Uterus (tissue), 4 donors: ENCODE data around the gene CASK. TPM values are rescaled to one million over a fixed set of nuclear protein-coding genes. Genes with fewer than 3 reads are reported as not detected.

Source experiments
- DNase-seq, 2 donors: peaks; one replicate each; pipeline ENCODE4 v3.0.0-alpha.2; 2019 to 2020
- H3K27ac ChIP-seq, 2 donors: fragments of 200-600 bp; sonication (generic); 1 replicate in 1 of 2; 2 replicates in 1 of 2; pipeline ENCODE4 v1.5.1; 2016 to 2018
- H3K27me3 ChIP-seq, 2 donors: fragments of 200-600 bp; sonication (generic); one replicate each; pipeline ENCODE4 v1.5.1; 2018 to 2019; ENCODE audit warnings: control low read depth in 1 of 2
- H3K36me3 ChIP-seq, 2 donors: fragments of 200-600 bp; sonication (generic); one replicate each; pipeline ENCODE4 v1.5.1; 2019; ENCODE audit warnings: control low read depth in 1 of 2
- H3K4me1 ChIP-seq, 2 donors: fragments of 200-600 bp; sonication (generic); one replicate each; pipeline ENCODE4 v1.5.1; 2018 to 2019; ENCODE audit warnings: control low read depth in 1 of 2
- H3K4me3 ChIP-seq, 2 donors: fragments of 200-600 bp; sonication (generic); 1 replicate in 1 of 2; 2 replicates in 1 of 2; pipeline ENCODE4 v1.5.1; 2018 to 2019; ENCODE audit warnings: mild to moderate bottlenecking in 1 of 2
- H3K9me3 ChIP-seq, 2 donors: fragments of 200-600 bp; sonication (generic); one replicate each; pipeline ENCODE4 v1.5.1; 2019; ENCODE audit warnings: control low read depth in 1 of 2
- POLR2A ChIP-seq, 2 donors: fragments of 450-650 bp; IDR thresholded peaks; one replicate each; pipeline ENCODE4 v1.6.1; 2016; ENCODE audit warnings: antibody characterized with exemption in 2 of 2, mild to moderate bottlenecking in 1 of 2, moderate library complexity in 1 of 2
- intact Hi-C: fragments of 100-400 bp; cut with DNase I; formaldehyde crosslinking; loops from one replicate; pipeline ENCODE4 v1.15.1; 2023; ENCODE audit warnings: low total_unique reads
- total RNA-seq, 4 donors: library from RNA; depleted of rRNA in 3 of 4; stranded (reverse); fragments of >200 nt in 3 of 4; gene quantifications; one replicate each; pipeline versions ENCODE4 v1.1.0 to v1.2.4, GENCODE V29; 2014 to 2023
- TF ChIP-seq, protein P1 (sequence below), 4 experiments: fragments of 200-600 bp in 2 of 4; fragments of 450-650 bp in 2 of 4; sonication (generic) in 2 of 4; IDR thresholded peaks; one replicate each; pipeline ENCODE4 v1.5.1; 2016 to 2019; ENCODE audit warnings: antibody characterized with exemption in 4 of 4, mild to moderate bottlenecking in 2 of 4, moderate library complexity in 1 of 4
- donor health status: DM: yes; HTN: yes; CAD: no.

Gene CASK
- total RNA-seq, 4 donors from 2014 or later = 7.9 to 76.0 (median 40.7) TPM

DNA sequence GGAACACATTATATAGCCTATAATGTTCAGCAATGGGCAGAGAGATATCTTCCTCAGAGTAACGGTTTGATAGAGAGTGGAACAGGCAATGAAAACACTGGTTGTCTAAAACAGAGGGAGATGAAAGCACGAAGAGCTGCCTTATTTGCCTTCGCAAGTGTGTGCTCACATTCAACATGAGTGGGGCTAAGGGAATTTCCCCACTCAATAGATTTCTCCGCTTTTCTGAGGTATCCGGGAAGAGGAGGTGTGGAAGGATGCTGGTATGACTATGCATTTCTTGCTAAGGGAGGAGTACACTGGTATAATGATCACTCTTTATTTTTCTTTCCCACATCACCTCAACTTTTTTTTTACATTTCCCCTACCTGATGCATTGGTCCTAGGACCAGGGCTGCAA is 207.1 kb downstream of the CASK start:
- Histone ChIP-seq H3K4me1 (no peaks in the 10 kb centered on the region), H3K27ac (no peak overlapping the region), H3K4me3 (no peak overlapping the region), H3K9me3 (no peaks in the 10 kb centered on the region), H3K27me3 (no peaks in the 10 kb centered on the region), H3K36me3 (no peaks in the 10 kb centered on the region)
- DNase-seq = no peak
- no peak for TF ChIP-seq POLR2A (IDR thresholded peaks at IDR 0.05)
- TF ChIP-seq, protein P1, sequence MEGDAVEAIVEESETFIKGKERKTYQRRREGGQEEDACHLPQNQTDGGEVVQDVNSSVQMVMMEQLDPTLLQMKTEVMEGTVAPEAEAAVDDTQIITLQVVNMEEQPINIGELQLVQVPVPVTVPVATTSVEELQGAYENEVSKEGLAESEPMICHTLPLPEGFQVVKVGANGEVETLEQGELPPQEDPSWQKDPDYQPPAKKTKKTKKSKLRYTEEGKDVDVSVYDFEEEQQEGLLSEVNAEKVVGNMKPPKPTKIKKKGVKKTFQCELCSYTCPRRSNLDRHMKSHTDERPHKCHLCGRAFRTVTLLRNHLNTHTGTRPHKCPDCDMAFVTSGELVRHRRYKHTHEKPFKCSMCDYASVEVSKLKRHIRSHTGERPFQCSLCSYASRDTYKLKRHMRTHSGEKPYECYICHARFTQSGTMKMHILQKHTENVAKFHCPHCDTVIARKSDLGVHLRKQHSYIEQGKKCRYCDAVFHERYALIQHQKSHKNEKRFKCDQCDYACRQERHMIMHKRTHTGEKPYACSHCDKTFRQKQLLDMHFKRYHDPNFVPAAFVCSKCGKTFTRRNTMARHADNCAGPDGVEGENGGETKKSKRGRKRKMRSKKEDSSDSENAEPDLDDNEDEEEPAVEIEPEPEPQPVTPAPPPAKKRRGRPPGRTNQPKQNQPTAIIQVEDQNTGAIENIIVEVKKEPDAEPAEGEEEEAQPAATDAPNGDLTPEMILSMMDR (IDR thresholded peaks at IDR 0.05) = no peak
- intact Hi-C loops = no loop called here

GRCh38 chrX:41711021-41711667 is 212.2 kb downstream of the CASK start:
- no peak overlapping the region for H3K27ac ChIP-seq
- H3K9me3 ChIP-seq = no peaks in the 10 kb centered on the region
- H3K4me3 ChIP-seq = no peak overlapping the region
- intact Hi-C loops = no loop called here
- DNase-seq = no peak
- TF ChIP-seq POLR2A (IDR thresholded peaks at IDR 0.05) = no peak
- TF ChIP-seq, protein P1 (IDR thresholded peaks at IDR 0.05) = no peak
- no peaks in the 10 kb centered on the region for H3K36me3 ChIP-seq
- no peaks in the 10 kb centered on the region for H3K4me1 ChIP-seq
- no peaks in the 10 kb centered on the region for H3K27me3 ChIP-seq

GRCh38 chrX:41708486-41708885 is 214.9 kb downstream of the CASK start:
- no peaks in the 10 kb centered on the region for H3K36me3 ChIP-seq
- intact Hi-C loops = no loop called here
- no peaks in the 10 kb centered on the region for H3K4me1 ChIP-seq
- no peaks in the 10 kb centered on the region for H3K9me3 ChIP-seq
- TF ChIP-seq POLR2A (IDR thresholded peaks at IDR 0.05) = no peak
- TF ChIP-seq, protein P1 (IDR thresholded peaks at IDR 0.05) = no peak
- no peak overlapping the region for H3K4me3 ChIP-seq
- no peak overlapping the region for H3K27ac ChIP-seq
- H3K27me3 ChIP-seq = no peaks in the 10 kb centered on the region
- DNase-seq = no peak

DNA sequence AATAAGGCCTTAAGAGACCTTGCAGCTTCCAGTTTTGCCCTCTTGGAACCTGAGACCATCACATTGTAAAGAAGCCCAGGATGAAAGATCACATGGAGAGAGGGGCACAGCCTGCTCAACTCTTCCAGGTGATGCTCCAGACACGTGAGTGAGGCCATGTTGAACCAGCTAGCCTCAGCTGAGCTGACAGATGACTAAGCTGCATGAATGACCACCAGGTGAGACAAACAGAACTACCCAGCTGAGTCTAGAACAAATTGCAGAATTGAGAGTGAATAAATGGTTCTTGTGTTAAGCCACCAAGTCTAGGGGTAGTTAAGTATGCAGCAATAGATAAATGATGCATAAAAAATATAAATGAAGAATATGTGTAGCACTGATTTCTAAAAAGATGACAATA is 216.1 kb downstream of the CASK start:
- Histone ChIP-seq H3K4me1 (no peaks in the 10 kb centered on the region), H3K4me3 (no peak overlapping the region), H3K27me3 (no peaks in the 10 kb centered on the region), H3K9me3 (no peaks in the 10 kb centered on the region), H3K27ac (no peak overlapping the region), H3K36me3 (no peaks in the 10 kb centered on the region)
- intact Hi-C loops = no loop called here
- DNase-seq = no peak
- TF ChIP-seq POLR2A (IDR thresholded peaks at IDR 0.05) = no peak
- TF ChIP-seq, protein P1 (IDR thresholded peaks at IDR 0.05) = no peak

DNA sequence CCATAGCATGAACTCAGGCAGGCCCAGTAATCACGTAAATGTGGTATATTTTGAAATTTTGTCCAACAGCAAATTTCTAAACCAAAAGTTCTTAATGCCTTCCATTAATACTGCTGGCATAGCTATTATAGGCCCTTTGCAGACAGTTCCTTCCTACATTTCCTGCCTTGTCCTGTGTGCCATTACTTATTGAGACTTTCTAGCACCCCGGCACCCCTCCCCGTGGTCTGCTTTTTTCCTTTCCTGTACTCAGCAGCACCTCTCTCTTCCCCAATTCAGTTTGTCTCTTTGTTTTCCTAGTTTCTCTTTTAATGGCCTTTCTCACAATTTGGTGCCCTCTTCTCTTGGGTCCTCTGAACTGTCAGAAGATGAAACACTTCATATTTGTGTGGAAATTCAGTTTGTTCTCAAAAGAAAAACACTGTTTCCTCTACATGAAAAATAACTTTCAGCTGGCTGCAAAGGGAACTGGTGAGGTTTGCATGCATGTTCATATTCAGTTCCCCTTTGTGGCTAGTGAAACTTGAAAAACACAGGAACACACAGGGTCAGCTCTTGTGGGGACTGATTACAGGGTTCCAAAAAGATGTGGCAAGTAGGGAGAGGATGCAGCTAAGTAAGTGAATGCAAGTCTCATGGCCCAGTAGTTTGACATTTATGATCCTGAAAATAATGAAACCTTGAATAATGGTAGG is 217.5 kb downstream of the CASK start:
- H3K4me3 ChIP-seq = no peak overlapping the region
- no peak for DNase-seq

More for the DNA sequence above, 217.5 kb downstream of the CASK start:
- no peak for TF ChIP-seq POLR2A (IDR thresholded peaks at IDR 0.05)
- TF ChIP-seq, protein P1 (IDR thresholded peaks at IDR 0.05) = no peak
- no peaks in the 10 kb centered on the region for H3K9me3 ChIP-seq
- intact Hi-C loops = no loop called here
- H3K4me1 ChIP-seq = no peaks in the 10 kb centered on the region
- H3K36me3 ChIP-seq = no peaks in the 10 kb centered on the region
- no peaks in the 10 kb centered on the region for H3K27me3 ChIP-seq
- no peak overlapping the region for H3K27ac ChIP-seq
